NCI-H2081 (cell line): ENCODE results near the gene ORAI3.
"Not testable (repeated sequence)": the region's sequence is repeated elsewhere in the genome, so short reads cannot be mapped to it uniquely, and the experiment has no call there.

Experiments used
- DNase-seq, 2 experiments: peaks; one replicate each; lab custom pipeline; 2025; lab: John Stamatoyannopoulos, UW

The ORAI3 gene

GRCh38 chr16:30924076-30924912 is 24.6 kb upstream of the ORAI3 start:
- no peak for DNase-seq

GRCh38 chr16:30924913-30925631 is 23.8 kb upstream of the ORAI3 start:
- no peak for DNase-seq

- DNase-seq: no peak
These were observed 23.3 kb upstream of the ORAI3 start for GRCh38 chr16:30925632-30925987.

- DNase-seq: no peak
These were observed 22.7 kb upstream of the ORAI3 start for GRCh38 chr16:30925995-30926811.

GRCh38 chr16:30926937-30927788 is 21.7 kb upstream of the ORAI3 start:
- DNase-seq: no peak

DNA sequence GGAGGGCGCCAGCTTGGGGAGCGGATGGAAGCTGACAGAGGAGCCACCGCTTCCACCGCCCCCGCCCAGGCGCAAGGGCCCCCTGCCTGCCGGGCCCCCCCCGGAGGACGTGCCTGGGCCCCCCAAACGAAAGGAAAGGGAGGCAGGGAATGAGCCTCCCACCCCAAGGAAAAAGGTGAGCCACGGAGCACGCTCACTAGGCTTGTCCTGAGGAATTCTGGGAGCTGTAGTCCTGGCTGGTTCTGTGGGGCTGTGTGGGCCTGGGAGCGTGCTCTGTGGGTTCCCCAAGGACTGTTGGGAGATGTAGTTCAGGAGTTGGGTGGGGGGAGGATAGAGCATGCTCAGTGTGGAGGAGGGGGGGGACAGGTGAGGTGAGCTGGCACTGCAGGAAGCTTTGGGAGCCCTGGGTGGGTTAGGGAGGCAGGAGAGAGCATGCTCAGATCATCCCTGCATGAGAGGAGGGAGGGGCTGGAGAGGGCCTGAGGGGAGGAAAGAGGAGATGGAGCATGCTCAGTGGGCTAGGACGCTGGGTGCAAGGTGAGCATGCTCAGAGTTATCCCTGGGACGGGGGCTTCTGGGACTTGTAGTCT is 21.0 kb upstream of the ORAI3 start:
- peak; percentile 94 for DNase-seq

DNA sequence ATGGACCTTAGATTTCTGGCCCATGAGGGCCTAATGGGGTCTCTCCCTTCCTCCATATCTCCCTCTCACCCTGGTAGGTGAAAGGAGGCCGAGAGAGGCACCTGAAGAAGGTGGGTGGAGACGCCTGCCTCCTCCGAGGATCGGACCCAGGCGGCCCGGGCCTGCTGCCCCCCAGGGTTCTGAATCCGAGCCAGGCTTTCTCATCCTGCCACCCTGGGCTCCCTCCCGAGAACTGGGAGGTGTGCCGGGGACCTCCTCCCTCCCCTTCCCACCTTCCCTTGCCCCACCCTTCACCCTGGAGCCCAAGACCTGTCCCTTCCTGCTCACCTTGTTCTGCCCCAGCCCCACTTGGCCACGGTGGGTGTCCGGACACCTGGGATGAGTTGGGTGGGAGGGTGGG is 20.5 kb upstream of the ORAI3 start:
- DNase-seq: peak in 1 of 2 experiments; percentile 42

- DNase-seq: no peak
These were observed 19.7 kb upstream of the ORAI3 start for GRCh38 chr16:30929167-30929566.

- DNase-seq: no peak
These were observed 18.7 kb upstream of the ORAI3 start for GRCh38 chr16:30930160-30930571.

- DNase-seq: no peak
These were observed 17.7 kb upstream of the ORAI3 start for GRCh38 chr16:30931068-30931650.

DNA sequence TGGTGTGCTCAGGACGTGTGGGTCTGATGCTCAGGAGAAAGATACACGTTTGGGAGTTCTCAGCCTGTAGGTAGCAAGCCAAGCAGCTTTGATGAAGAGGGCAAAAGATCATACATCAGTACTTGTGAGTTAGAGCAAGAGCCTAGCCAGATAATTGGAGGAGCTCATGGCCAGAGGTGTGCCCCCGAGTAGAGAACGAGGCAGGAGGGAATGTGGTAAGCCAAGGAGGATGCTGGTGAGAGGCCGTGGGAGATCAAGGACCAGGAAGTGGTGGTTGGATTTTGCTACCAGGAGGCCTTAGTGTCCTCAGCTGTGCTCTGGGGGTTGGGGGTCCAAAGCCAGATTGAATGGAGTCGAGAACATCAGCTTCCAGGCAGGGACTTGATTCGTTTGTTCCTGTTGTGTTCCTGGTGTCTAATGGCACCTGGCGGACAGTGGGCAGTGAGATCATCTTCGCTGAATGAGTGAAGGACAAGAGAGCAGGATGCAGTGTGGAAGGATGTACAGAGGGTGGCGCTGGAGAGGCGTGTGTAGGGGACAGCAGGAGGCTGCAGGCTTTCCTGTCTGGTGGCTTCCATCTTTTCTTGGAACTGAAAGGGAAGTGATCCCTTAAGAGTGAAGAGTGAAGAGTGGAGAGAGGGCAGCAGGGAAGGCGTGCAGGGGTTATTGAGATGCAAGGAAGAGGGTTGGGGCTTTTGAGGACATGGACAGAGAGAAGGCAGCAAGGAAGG is 13.9 kb upstream of the ORAI3 start:
- DNase-seq: peak in 1 of 2 experiments; percentile 7

GRCh38 chr16:30937692-30938091 is 11.2 kb upstream of the ORAI3 start:
- no peak for DNase-seq

GRCh38 chr16:30939571-30939970 is 9.3 kb upstream of the ORAI3 start:
- DNase-seq: not testable (repeated sequence)

DNA sequence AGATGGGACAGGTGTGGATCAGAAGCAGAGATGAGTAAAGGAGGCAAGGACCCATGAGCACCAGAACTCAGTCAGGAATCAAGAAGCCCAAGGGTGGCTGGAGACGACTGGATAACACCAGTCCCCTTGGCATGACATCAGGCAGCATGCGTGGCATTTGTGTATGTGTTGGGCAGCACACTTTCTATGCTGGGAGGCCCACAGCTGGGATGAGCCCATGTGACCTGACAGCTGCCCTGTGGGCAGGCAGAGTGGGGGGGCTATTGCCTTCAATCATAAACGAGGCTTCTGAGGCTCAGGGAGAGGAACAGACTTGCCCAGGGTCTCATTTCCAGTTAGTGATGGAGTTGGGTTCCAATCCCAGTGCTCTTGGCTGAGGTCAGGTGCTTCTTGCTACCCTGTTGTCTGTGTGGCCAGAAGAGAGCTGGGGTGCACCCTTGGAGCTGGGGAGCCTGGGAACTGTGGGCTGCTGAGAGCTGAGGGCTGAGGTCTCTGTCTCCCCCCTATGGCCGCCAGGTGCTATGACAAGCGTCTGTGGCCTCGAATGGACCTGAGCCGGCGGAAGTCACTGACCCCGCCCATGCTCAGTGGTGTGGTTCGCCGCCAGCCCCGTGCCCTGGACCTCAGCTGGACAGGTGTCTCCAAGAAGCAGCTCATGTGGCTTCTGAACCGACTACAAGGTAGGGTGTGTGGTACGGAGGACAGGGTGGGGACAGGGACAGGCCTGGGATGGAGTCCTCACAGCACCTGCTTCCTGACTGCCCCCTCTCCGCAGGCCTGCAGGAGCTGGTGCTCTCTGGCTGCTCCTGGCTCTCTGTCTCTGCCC is 7.1 kb upstream of the ORAI3 start:
- peak; percentile 52 to 53 for DNase-seq

DNA sequence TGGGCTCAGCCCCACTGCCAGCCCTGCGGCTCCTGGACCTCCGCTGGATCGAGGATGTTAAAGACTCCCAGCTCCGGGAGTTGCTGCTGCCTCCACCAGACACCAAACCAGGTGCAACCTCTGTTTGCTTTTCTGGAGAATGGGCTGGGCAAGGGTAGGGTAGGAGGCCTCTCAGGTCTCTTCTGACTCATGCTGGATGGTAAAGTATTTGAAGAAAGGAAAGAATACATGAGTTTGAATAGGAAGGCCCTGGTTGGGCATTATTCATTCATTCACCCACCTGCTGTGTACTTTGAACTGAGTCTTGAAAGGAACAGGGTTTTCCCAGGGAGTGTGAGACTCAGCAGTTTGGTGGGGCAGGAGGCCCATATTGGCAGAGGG is 6.5 kb upstream of the ORAI3 start:
- DNase-seq: no peak

GRCh38 chr16:30944352-30944751 is 4.5 kb upstream of the ORAI3 start:
- DNase-seq: no peak

DNA sequence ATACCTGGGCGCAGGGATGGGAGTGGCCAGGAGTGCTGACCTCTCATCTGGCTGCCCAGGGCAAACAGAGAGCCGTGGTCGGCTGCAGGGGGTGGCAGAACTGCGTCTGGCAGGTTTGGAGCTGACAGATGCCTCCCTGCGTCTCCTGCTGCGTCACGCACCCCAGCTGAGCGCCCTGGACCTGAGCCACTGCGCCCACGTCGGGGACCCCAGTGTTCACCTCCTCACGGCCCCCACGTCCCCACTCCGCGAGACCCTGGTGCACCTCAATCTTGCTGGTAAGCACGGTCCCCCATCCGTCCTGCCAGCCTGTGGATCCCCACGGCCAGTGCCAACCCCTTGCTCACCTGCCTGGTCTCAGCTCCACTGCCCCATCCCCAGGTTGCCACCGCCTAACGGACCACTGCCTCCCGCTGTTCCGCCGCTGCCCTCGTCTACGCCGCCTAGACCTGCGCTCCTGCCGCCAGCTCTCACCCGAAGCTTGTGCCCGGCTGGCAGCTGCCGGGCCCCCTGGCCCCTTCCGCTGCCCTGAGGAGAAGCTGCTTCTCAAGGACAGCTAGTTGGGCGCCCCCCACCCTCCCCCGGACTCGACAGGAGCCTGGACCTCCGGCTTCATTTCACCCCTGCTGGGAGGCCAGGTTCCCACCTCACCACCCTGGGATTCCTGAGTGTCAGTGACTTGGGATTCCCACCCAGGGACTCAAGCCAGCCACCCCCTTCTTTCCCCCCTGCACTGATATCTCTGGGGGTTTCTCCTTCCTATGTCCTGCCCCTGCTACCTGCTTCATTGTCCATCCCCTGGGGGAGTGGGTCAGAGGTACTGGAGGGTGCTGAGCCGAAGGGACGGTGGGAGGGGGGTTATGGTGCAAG is 2.0 kb upstream of the ORAI3 start:
- no peak for DNase-seq

- no peak for DNase-seq
These were observed 1.4 kb upstream of the ORAI3 start for GRCh38 chr16:30947541-30947858.
